ENCODE data around the gene CDH2.

CDH2 gene

GRCh38 chr18:28062443-28062842 is 114.5 kb downstream of the CDH2 start:
- Histone ChIP-seq H3K4me2 (ENCODE audit: low read length) (no peak overlapping the region), H4K20me1 (ENCODE audit: insufficient read depth, low read length) (no peaks in the 10 kb centered on the region), H3K27ac (ENCODE audit: low read length) (no peak overlapping the region), H3K9ac (ENCODE audit: low read length) (no peak overlapping the region), H2AFZ (ENCODE audit: low read depth, low read length) (no peak overlapping the region), H3K79me2 (ENCODE audit: low read length) (no peaks in the 10 kb centered on the region), H3K9me3 (ENCODE audit: insufficient read depth, low read length) (no peaks in the 10 kb centered on the region), H3K27me3 (ENCODE audit: low read depth, low read length) (no peaks in the 10 kb centered on the region), H3K36me3 (replicated peaks; ENCODE audit: low read depth, low read length) (no peaks in the 10 kb centered on the region), H3K4me3 (ENCODE audit: low read length) (no peak overlapping the region), H3K4me1 (ENCODE audit: low read length) (no peaks in the 10 kb centered on the region)
- no peak for TF ChIP-seq EZH2phosphoT487 (IDR thresholded peaks at IDR 0.05; ENCODE audit: low read depth)
- no peak for TF ChIP-seq CTCF (IDR thresholded peaks at IDR 0.05; ENCODE audit: low read depth, low read length)

GRCh38 chr18:28059861-28060260 is 117.1 kb downstream of the CDH2 start:
- no peak overlapping the region for H3K4me3 ChIP-seq (ENCODE audit: low read length)
- H3K9ac ChIP-seq (ENCODE audit: low read length) = no peak overlapping the region
- H4K20me1 ChIP-seq (ENCODE audit: insufficient read depth, low read length) = no peaks in the 10 kb centered on the region
- H3K9me3 ChIP-seq (ENCODE audit: insufficient read depth, low read length) = 0 out of 2 replicates have a peak, but pooled peaks cover 3% of the 10 kb centered on the region
- no peak overlapping the region for H3K4me2 ChIP-seq (ENCODE audit: low read length)
- no peaks in the 10 kb centered on the region for H3K79me2 ChIP-seq (ENCODE audit: low read length)
- H2AFZ ChIP-seq (ENCODE audit: low read depth, low read length) = no peak overlapping the region
- no peak overlapping the region for H3K27ac ChIP-seq (ENCODE audit: low read length)
- no peaks in the 10 kb centered on the region for H3K4me1 ChIP-seq (ENCODE audit: low read length)
- TF ChIP-seq EZH2phosphoT487 (IDR thresholded peaks at IDR 0.05; ENCODE audit: low read depth) (no peak), CTCF (IDR thresholded peaks at IDR 0.05; ENCODE audit: low read depth, low read length) (no peak)
- no peaks in the 10 kb centered on the region for H3K36me3 ChIP-seq (replicated peaks; ENCODE audit: low read depth, low read length)
- H3K27me3 ChIP-seq (ENCODE audit: low read depth, low read length) = no peaks in the 10 kb centered on the region

GRCh38 chr18:28050545-28050944 is 126.4 kb downstream of the CDH2 start:
- H3K4me1 ChIP-seq (ENCODE audit: low read length) = no peaks in the 10 kb centered on the region
- no peak for TF ChIP-seq CTCF (IDR thresholded peaks at IDR 0.05; ENCODE audit: low read depth, low read length)
- no peak for TF ChIP-seq EZH2phosphoT487 (IDR thresholded peaks at IDR 0.05; ENCODE audit: low read depth)
- no peak overlapping the region for H3K27ac ChIP-seq (ENCODE audit: low read length)
- H3K4me3 ChIP-seq (ENCODE audit: low read length) = no peak overlapping the region
- H3K4me2 ChIP-seq (ENCODE audit: low read length) = no peak overlapping the region
- H3K79me2 ChIP-seq (ENCODE audit: low read length) = no peaks in the 10 kb centered on the region
- no peaks in the 10 kb centered on the region for H3K9me3 ChIP-seq (ENCODE audit: insufficient read depth, low read length)
- no peaks in the 10 kb centered on the region for H4K20me1 ChIP-seq (ENCODE audit: insufficient read depth, low read length)
- no peak overlapping the region for H3K9ac ChIP-seq (ENCODE audit: low read length)
- H3K36me3 ChIP-seq (replicated peaks; ENCODE audit: low read depth, low read length) = no peaks in the 10 kb centered on the region
- H3K27me3 ChIP-seq (ENCODE audit: low read depth, low read length) = no peaks in the 10 kb centered on the region
- H2AFZ ChIP-seq (ENCODE audit: low read depth, low read length) = no peak overlapping the region

- TF ChIP-seq EZH2phosphoT487 (IDR thresholded peaks at IDR 0.05; ENCODE audit: low read depth) = no peak
- no peak for TF ChIP-seq CTCF (IDR thresholded peaks at IDR 0.05; ENCODE audit: low read depth, low read length)
- Histone ChIP-seq H3K27ac (ENCODE audit: low read length) (no peak overlapping the region), H2AFZ (ENCODE audit: low read depth, low read length) (no peak overlapping the region; the same call in 1 of the 2 replicates), H3K36me3 (replicated peaks; ENCODE audit: low read depth, low read length) (no peaks in the 10 kb centered on the region), H3K4me3 (ENCODE audit: low read length) (no peak overlapping the region), H3K4me1 (ENCODE audit: low read length) (no peaks in the 10 kb centered on the region), H3K4me2 (ENCODE audit: low read length) (no peak overlapping the region), H3K27me3 (ENCODE audit: low read depth, low read length) (no peaks in the 10 kb centered on the region), H3K79me2 (ENCODE audit: low read length) (no peaks in the 10 kb centered on the region), H3K9ac (ENCODE audit: low read length) (no peak overlapping the region), H3K9me3 (ENCODE audit: insufficient read depth, low read length) (no peaks in the 10 kb centered on the region), H4K20me1 (ENCODE audit: insufficient read depth, low read length) (no peaks in the 10 kb centered on the region)
Observed at GRCh38 chr18:28048612-28049011, 128.3 kb downstream of the CDH2 start.
